ENCODE measurements around the gene AGPAT2.

AGPAT2 gene

GRCh38 chr9:136700959-136701667 lies 13.9 kb upstream of the AGPAT2 start:
- no peak for DNase-seq

GRCh38 chr9:136700304-136700703 lies 13.0 kb upstream of the AGPAT2 start:
- no peak for DNase-seq

GRCh38 chr9:136698635-136699246 lies 11.5 kb upstream of the AGPAT2 start:
- no peak for DNase-seq

GRCh38 chr9:136697821-136698526 lies 10.7 kb upstream of the AGPAT2 start:
- no peak for DNase-seq

- DNase-seq, result no peak
Measured at GRCh38 chr9:136697146-136697820, 10.0 kb upstream of the AGPAT2 start.

GRCh38 chr9:136696502-136696901 lies 9.2 kb upstream of the AGPAT2 start:
- no peak for DNase-seq

GRCh38 chr9:136695955-136696354 lies 8.7 kb upstream of the AGPAT2 start:
- DNase-seq, result no peak

GRCh38 chr9:136695435-136695895 lies 8.2 kb upstream of the AGPAT2 start:
- DNase-seq, result peak; percentile 87

GRCh38 chr9:136694872-136695247 lies 7.6 kb upstream of the AGPAT2 start:
- DNase-seq, result no peak

- no peak for DNase-seq
Measured at GRCh38 chr9:136694163-136694871, 7.1 kb upstream of the AGPAT2 start.

- no peak for DNase-seq
Measured at GRCh38 chr9:136693490-136694162, 6.4 kb upstream of the AGPAT2 start.

GRCh38 chr9:136693135-136693489 lies 5.9 kb upstream of the AGPAT2 start:
- no peak for DNase-seq

GRCh38 chr9:136692185-136693134 lies 5.2 kb upstream of the AGPAT2 start:
- no peak for DNase-seq

- no peak for DNase-seq
Measured at GRCh38 chr9:136691316-136692184, 4.3 kb upstream of the AGPAT2 start.

GRCh38 chr9:136690806-136691261 lies 3.6 kb upstream of the AGPAT2 start:
- DNase-seq, result no peak

- no peak for DNase-seq
Measured at GRCh38 chr9:136690104-136690805, 3.0 kb upstream of the AGPAT2 start.

GRCh38 chr9:136689108-136689460 lies 1.8 kb upstream of the AGPAT2 start:
- DNase-seq, result no peak

GRCh38 chr9:136688274-136689107 lies 1.2 kb upstream of the AGPAT2 start:
- no peak for DNase-seq
